AG20443 (cell line): ENCODE measurements around the gene HIGD2A.

Experiments
- DNase-seq: peaks from one replicate; pipeline ENCODE4 v3.0.0; 2012; ENCODE audit warnings: low spot score, mixed read lengths

Gene HIGD2A

GRCh38 chr5:176369934-176370711, 18.4 kb upstream of the HIGD2A start:
- no peak for DNase-seq

GRCh38 chr5:176371621-176372539, 16.7 kb upstream of the HIGD2A start:
- no peak for DNase-seq

GRCh38 chr5:176373100-176373818, 15.3 kb upstream of the HIGD2A start:
- DNase-seq = peak; percentile 26

- DNase-seq = no peak
Observed at GRCh38 chr5:176379881-176380280, 8.7 kb upstream of the HIGD2A start.

- no peak for DNase-seq
Observed at GRCh38 chr5:176381423-176381822, 7.1 kb upstream of the HIGD2A start.

GRCh38 chr5:176381979-176382378, 6.6 kb upstream of the HIGD2A start:
- no peak for DNase-seq

GRCh38 chr5:176382721-176383120, 5.8 kb upstream of the HIGD2A start:
- no peak for DNase-seq

- DNase-seq = no peak
Observed at GRCh38 chr5:176383248-176383905, 5.2 kb upstream of the HIGD2A start.

GRCh38 chr5:176383961-176384360, 4.6 kb upstream of the HIGD2A start:
- no peak for DNase-seq

- no peak for DNase-seq
Observed at GRCh38 chr5:176384366-176384930, 4.1 kb upstream of the HIGD2A start.

- DNase-seq = no peak
Observed at GRCh38 chr5:176384991-176385390, 3.6 kb upstream of the HIGD2A start.

- no peak for DNase-seq
Observed at GRCh38 chr5:176386491-176386890, 2.1 kb upstream of the HIGD2A start.

- no peak for DNase-seq
Observed at GRCh38 chr5:176387384-176387925, 1.1 kb upstream of the HIGD2A start.

GRCh38 chr5:176388003-176388443, 528 bp upstream of the HIGD2A start:
- peak; percentile 16 for DNase-seq

- DNase-seq = no peak
Observed at GRCh38 chr5:176389135-176390123, 878 bp downstream of the HIGD2A start.

GRCh38 chr5:176391479-176391878, 2.9 kb downstream of the HIGD2A start:
- DNase-seq = no peak

GRCh38 chr5:176391999-176392398, 3.4 kb downstream of the HIGD2A start:
- DNase-seq = no peak

- no peak for DNase-seq
Observed at GRCh38 chr5:176392526-176392925, 4.0 kb downstream of the HIGD2A start.

- DNase-seq = no peak
Observed at GRCh38 chr5:176394096-176394495, 5.5 kb downstream of the HIGD2A start.
